Astrocyte (in vitro differentiated cells and primary cell): Measurements from ENCODE around the gene PAK6. TPM values are rescaled to one million over a fixed set of nuclear protein-coding genes. Genes with fewer than 3 reads are reported as not detected.

ENCODE experiments used
- DNase-seq: peaks from one replicate; pipeline ENCODE4 v3.0.0-alpha.2; 2010; ENCODE audit warnings: low read depth
- FAIRE-seq: peaks from 2 replicates; lab custom pipeline; 2011; peaks lifted over from hg19 to GRCh38; lab: Jason Lieb, UNC
- H2AFZ ChIP-seq: 2 replicates; pipeline ENCODE4 v1.6.0; 2012; ENCODE audit warnings: low read depth, low read length, inconsistent platforms
- H3K27ac ChIP-seq: 2 replicates; pipeline ENCODE4 v1.5.1; 2011; ENCODE audit warnings: low read depth, low read length, inconsistent platforms
- H3K27me3 ChIP-seq: 2 replicates; pipeline ENCODE4 v1.6.0; 2011; ENCODE audit warnings: low read length, inconsistent platforms; ENCODE audit not compliant: insufficient read depth
- H3K36me3 ChIP-seq: 2 replicates; pipeline ENCODE4 v1.5.1; 2011; ENCODE audit warnings: low read length, inconsistent platforms; ENCODE audit not compliant: insufficient read depth
- H3K4me1 ChIP-seq: 2 replicates; pipeline ENCODE4 v1.5.1; 2011; ENCODE audit warnings: low read length, inconsistent platforms; ENCODE audit not compliant: insufficient read depth
- H3K4me2 ChIP-seq: 2 replicates; pipeline ENCODE4 v1.6.0; 2012; ENCODE audit warnings: low read length, inconsistent platforms
- H3K4me3 ChIP-seq: 2 replicates; pipeline ENCODE4 v1.5.1; 2011; ENCODE audit warnings: low read depth, mild to moderate bottlenecking, low read length, inconsistent platforms; ENCODE audit not compliant: insufficient read depth
- H3K79me2 ChIP-seq: 2 replicates; pipeline ENCODE4 v1.6.0; 2012; ENCODE audit warnings: mild to moderate bottlenecking, low read length, inconsistent platforms; ENCODE audit not compliant: insufficient read depth
- H3K9ac ChIP-seq: 2 replicates; pipeline ENCODE4 v1.6.0; 2012; ENCODE audit warnings: mild to moderate bottlenecking, low read length, inconsistent platforms
- H3K9me3 ChIP-seq: 2 replicates; pipeline ENCODE4 v1.5.1; 2012; ENCODE audit warnings: low read depth, mild to moderate bottlenecking, low read length, inconsistent platforms; ENCODE audit not compliant: insufficient read depth
- H4K20me1 ChIP-seq: 2 replicates; pipeline ENCODE4 v1.6.0; 2012; ENCODE audit warnings: low read length, inconsistent platforms; ENCODE audit not compliant: insufficient read depth
- H3K27ac Mint-ChIP-seq: one replicate; pipeline ENCODE4 v1.8.0; 2021; ENCODE audit warnings: mild to moderate bottlenecking, mixed read lengths; ENCODE audit not compliant: unreplicated experiment
- H3K27me3 Mint-ChIP-seq: one replicate; pipeline ENCODE4 v1.8.0; 2021; ENCODE audit warnings: low read depth, mixed read lengths; ENCODE audit not compliant: unreplicated experiment
- H3K36me3 Mint-ChIP-seq: one replicate; pipeline ENCODE4 v1.8.0; 2021; ENCODE audit warnings: low read depth, mixed read lengths; ENCODE audit not compliant: unreplicated experiment
- H3K4me1 Mint-ChIP-seq: one replicate; pipeline ENCODE4 v1.8.0; 2021; ENCODE audit warnings: low read depth, mixed read lengths; ENCODE audit not compliant: unreplicated experiment
- H3K4me3 Mint-ChIP-seq: one replicate; pipeline ENCODE4 v1.8.0; 2021; ENCODE audit warnings: mild to moderate bottlenecking, moderate library complexity, mixed read lengths; ENCODE audit not compliant: unreplicated experiment
- H3K9me3 Mint-ChIP-seq: one replicate; pipeline ENCODE4 v1.8.0; 2021; ENCODE audit warnings: mild to moderate bottlenecking, mixed read lengths; ENCODE audit not compliant: unreplicated experiment
- CTCF ChIP-seq: IDR thresholded peaks from 2 replicates; pipeline ENCODE4 v1.5.1; 2011; ENCODE audit warnings: low read depth, mild to moderate bottlenecking, inconsistent platforms, low read length, moderate library complexity; ENCODE audit not compliant: insufficient read depth
- EZH2 ChIP-seq: IDR thresholded peaks from 2 replicates; pipeline ENCODE4 v1.6.1; 2012; ENCODE audit warnings: mild to moderate bottlenecking, low read length, inconsistent platforms; ENCODE audit not compliant: insufficient read depth
- total RNA-seq: library from RNA; stranded (reverse); gene quantifications from 2 replicates; pipeline ENCODE4 v1.2.1, GENCODE V29; 2021

Gene PAK6
- total RNA-seq, 1 donor from 2014 or later, result 1.1 TPM

GRCh38 chr15:40267670-40268069 is 28.8 kb downstream of the PAK6 start:
- H3K4me1 Mint-ChIP-seq, result peaks cover 16% of the 10 kb centered on the region
- H3K79me2 ChIP-seq, result no peaks in the 10 kb centered on the region
- peaks cover 3% of the 10 kb centered on the region for H3K36me3 Mint-ChIP-seq
- no peak overlapping the region for H2AFZ ChIP-seq
- H3K4me3 Mint-ChIP-seq, result no peak overlapping the region
- peaks cover 23% of the 10 kb centered on the region for H3K4me1 ChIP-seq
- DNase-seq, result no peak
- no peak overlapping the region for H3K4me3 ChIP-seq
- H3K9me3 ChIP-seq, result no peaks in the 10 kb centered on the region
- H3K9ac ChIP-seq, result no peak overlapping the region
- H3K27ac ChIP-seq, result no peak overlapping the region
- no peaks in the 10 kb centered on the region for H3K36me3 ChIP-seq
- H3K9me3 Mint-ChIP-seq, result no peaks in the 10 kb centered on the region
- TF ChIP-seq CTCF (no peak), EZH2 (no peak)
- H4K20me1 ChIP-seq, result no peaks in the 10 kb centered on the region
- peaks cover 24% of the 10 kb centered on the region for H3K27me3 Mint-ChIP-seq
- FAIRE-seq, result no peak
- no peak overlapping the region for H3K4me2 ChIP-seq
- H3K27ac Mint-ChIP-seq, result peak overlapping the region; percentile 47
- H3K27me3 ChIP-seq, result no peaks in the 10 kb centered on the region

GRCh38 chr15:40269604-40270003 is 30.7 kb downstream of the PAK6 start:
- no peaks in the 10 kb centered on the region for H3K36me3 ChIP-seq
- no peaks in the 10 kb centered on the region for H3K27me3 ChIP-seq
- FAIRE-seq, result no peak
- Mint-ChIP-seq H3K27ac (no peak overlapping the region), H3K4me3 (no peak overlapping the region), H3K27me3 (peaks cover 32% of the 10 kb centered on the region), H3K36me3 (no peaks in the 10 kb centered on the region), H3K4me1 (peaks cover 8% of the 10 kb centered on the region), H3K9me3 (no peaks in the 10 kb centered on the region)
- no peaks in the 10 kb centered on the region for H4K20me1 ChIP-seq
- H3K9me3 ChIP-seq, result no peaks in the 10 kb centered on the region
- TF ChIP-seq CTCF (no peak), EZH2 (no peak)
- no peaks in the 10 kb centered on the region for H3K79me2 ChIP-seq
- H2AFZ ChIP-seq, result no peak overlapping the region
- no peak for DNase-seq
- peaks cover 17% of the 10 kb centered on the region for H3K4me1 ChIP-seq
- no peak overlapping the region for H3K4me3 ChIP-seq
- no peak overlapping the region for H3K27ac ChIP-seq
- no peak overlapping the region for H3K9ac ChIP-seq
- H3K4me2 ChIP-seq, result no peak overlapping the region

GRCh38 chr15:40270246-40270995 is 31.6 kb downstream of the PAK6 start:
- no peak overlapping the region for H3K4me3 ChIP-seq
- H4K20me1 ChIP-seq, result no peaks in the 10 kb centered on the region
- H3K9ac ChIP-seq, result no peak overlapping the region
- no peak overlapping the region for H3K4me2 ChIP-seq
- no peaks in the 10 kb centered on the region for H3K9me3 Mint-ChIP-seq
- no peaks in the 10 kb centered on the region for H3K36me3 Mint-ChIP-seq
- no peak overlapping the region for H3K27ac ChIP-seq
- H3K27me3 ChIP-seq, result no peaks in the 10 kb centered on the region
- peaks cover 8% of the 10 kb centered on the region for H3K4me1 Mint-ChIP-seq
- no peak for DNase-seq
- TF ChIP-seq CTCF (no peak), EZH2 (no peak)
- no peak overlapping the region for H3K4me3 Mint-ChIP-seq
- no peak for FAIRE-seq
- no peaks in the 10 kb centered on the region for H3K36me3 ChIP-seq
- no peaks in the 10 kb centered on the region for H3K9me3 ChIP-seq
- H3K27me3 Mint-ChIP-seq, result peaks cover 33% of the 10 kb centered on the region
- H3K79me2 ChIP-seq, result no peaks in the 10 kb centered on the region
- H2AFZ ChIP-seq, result no peak overlapping the region
- H3K4me1 ChIP-seq, result peaks cover 17% of the 10 kb centered on the region
- H3K27ac Mint-ChIP-seq, result no peak overlapping the region
